GM21619 (cell line): ENCODE data around the gene DRD1.
A peak's percentile ranks its signal among the peaks of the same experiment; 100 is the strongest.

ENCODE experiments used
- ATAC-seq: cut with Tn5 transposase; IDR thresholded peaks from one replicate; pipeline ENCODE4 v1.9.1; 2021; ENCODE audit not compliant: unreplicated experiment

Gene DRD1

GRCh38 chr5:175444060-175444904 is at the start of gene DRD1:
Gene DRD1 (minus strand): TSS chr5:175444182. CDS start chr5:175443099, 1,083 bp downstream.
- peak; percentile 69 for ATAC-seq

- no peak for ATAC-seq
These were observed 49.7 kb upstream of the DRD1 start for GRCh38 chr5:175493726-175494125.

GRCh38 chr5:175493260-175493659 is 49.3 kb upstream of the DRD1 start:
- no peak for ATAC-seq

GRCh38 chr5:175491223-175491622 is 47.2 kb upstream of the DRD1 start:
- ATAC-seq, result no peak

- no peak for ATAC-seq
These were observed 45.9 kb upstream of the DRD1 start for GRCh38 chr5:175489693-175490443.

- ATAC-seq, result no peak
These were observed 43.7 kb upstream of the DRD1 start for GRCh38 chr5:175487514-175488222.

GRCh38 chr5:175485631-175486030 is 41.6 kb upstream of the DRD1 start:
- ATAC-seq, result no peak

GRCh38 chr5:175484829-175485228 is 40.8 kb upstream of the DRD1 start:
- ATAC-seq, result no peak

- ATAC-seq, result no peak
These were observed 40.3 kb upstream of the DRD1 start for GRCh38 chr5:175484322-175484721.

GRCh38 chr5:175483337-175483736 is 39.4 kb upstream of the DRD1 start:
- no peak for ATAC-seq

GRCh38 chr5:175479125-175479881 is 35.3 kb upstream of the DRD1 start:
- peak; percentile 10 for ATAC-seq

- ATAC-seq, result peak; percentile 90
These were observed 34.6 kb upstream of the DRD1 start, which contains the start of gene SFXN1 for GRCh38 chr5:175478384-175479124. Gene SFXN1 (plus strand): TSS chr5:175478560. CDS start chr5:175492104, 13,544 bp downstream.

GRCh38 chr5:175478008-175478383 is 34.0 kb upstream of the DRD1 start:
- no peak for ATAC-seq

GRCh38 chr5:175477440-175477839 is 33.5 kb upstream of the DRD1 start:
- no peak for ATAC-seq

- ATAC-seq, result no peak
These were observed 31.3 kb upstream of the DRD1 start for GRCh38 chr5:175475248-175475647.

GRCh38 chr5:175472378-175472777 is 28.4 kb upstream of the DRD1 start:
- ATAC-seq, result no peak

- peak; percentile 57 for ATAC-seq
These were observed 27.6 kb upstream of the DRD1 start for GRCh38 chr5:175471628-175472027.

- no peak for ATAC-seq
These were observed 27.2 kb upstream of the DRD1 start for GRCh38 chr5:175471196-175471595.

GRCh38 chr5:175470781-175471180 is 26.8 kb upstream of the DRD1 start:
- no peak for ATAC-seq

GRCh38 chr5:175469916-175470315 is 25.9 kb upstream of the DRD1 start:
- ATAC-seq, result no peak
